Measurements from ENCODE around the gene SCGB1C1. TPM values are rescaled to one million over a fixed set of nuclear protein-coding genes. Genes with fewer than 3 reads are reported as not detected.

The SCGB1C1 gene
- total RNA-seq, 1 experiment from 2014 or later: not detected

- no TSS peak for BruUV-seq (replicated peaks)
- no peaks in the 10 kb centered on the region for H3K27me3 Mint-ChIP-seq (ENCODE audit: insufficient read depth, unreplicated experiment)
- no peak for TF ChIP-seq CTCF (IDR thresholded peaks at IDR 0.05; ENCODE audit: insufficient read depth in 1 of 2, low read depth in 1 of 2, low read length in 1 of 2, severe bottlenecking in 1 of 2, unreplicated experiment in 1 of 2)
- H3K27ac Mint-ChIP-seq (ENCODE audit: unreplicated experiment): peak overlapping the region; percentile 66
- H3K4me1 ChIP-seq: peaks cover 33% of the 10 kb centered on the region
- intact Hi-C loops (cut with micrococcal nuclease; ENCODE audit: unreplicated experiment): no loop called here
- H3K27me3 ChIP-seq (replicated peaks; ENCODE audit: control insufficient read depth, insufficient read depth, low read length): no peaks in the 10 kb centered on the region
- H3K4me1 Mint-ChIP-seq (ENCODE audit: low read depth, unreplicated experiment): peaks cover 13% of the 10 kb centered on the region
- ChIA-PET POLR2A (no interaction called here), CTCF (no interaction called here)
- no peak for DNase-seq
- H3K4me3 ChIP-seq (ENCODE audit: low read depth, low read length): no peak overlapping the region
- no peaks in the 10 kb centered on the region for H3K9me3 Mint-ChIP-seq (ENCODE audit: unreplicated experiment)
- peaks cover 11% of the 10 kb centered on the region for H3K36me3 ChIP-seq (ENCODE audit: control insufficient read depth, insufficient read depth, low read length)
- no peak overlapping the region for H3K4me3 Mint-ChIP-seq (ENCODE audit: unreplicated experiment)
- peaks cover 67% of the 10 kb centered on the region for H3K36me3 Mint-ChIP-seq (ENCODE audit: insufficient read depth, unreplicated experiment)
- no peaks in the 10 kb centered on the region for H3K9me3 ChIP-seq
These were observed 21.2 kb downstream of the SCGB1C1 start for GRCh38 chr11:214083-214482.

- CTCF ChIA-PET: interaction anchor here (1.5 to 1.9 kb wide), 2 partner anchors 8 to 35 kb away, joined by 5 read pairs; partner anchors contain the start of genes BET1L and RIC8A
- no TSS peak for BruUV-seq (replicated peaks)
- POLR2A ChIA-PET: interaction anchor here (1.9 kb wide), 1 partner anchor 9 kb away, joined by 24 read pairs; the partner anchor contains the start of genes BET1L and RIC8A
- H3K9me3 ChIP-seq: no peaks in the 10 kb centered on the region
- H3K4me1 ChIP-seq: peaks cover 19% of the 10 kb centered on the region
- Mint-ChIP-seq H3K27ac (ENCODE audit: unreplicated experiment) (peak overlapping the region; percentile 63), H3K4me3 (ENCODE audit: unreplicated experiment) (no peak overlapping the region), H3K9me3 (ENCODE audit: unreplicated experiment) (no peaks in the 10 kb centered on the region), H3K36me3 (ENCODE audit: insufficient read depth, unreplicated experiment) (peaks cover 58% of the 10 kb centered on the region), H3K4me1 (ENCODE audit: low read depth, unreplicated experiment) (peaks cover 7% of the 10 kb centered on the region), H3K27me3 (ENCODE audit: insufficient read depth, unreplicated experiment) (no peaks in the 10 kb centered on the region)
- no peak for TF ChIP-seq CTCF (IDR thresholded peaks at IDR 0.05; ENCODE audit: insufficient read depth in 1 of 2, low read depth in 1 of 2, low read length in 1 of 2, severe bottlenecking in 1 of 2, unreplicated experiment in 1 of 2)
- no peak for DNase-seq
- intact Hi-C loops (cut with micrococcal nuclease; ENCODE audit: unreplicated experiment): no loop called here
- no peaks in the 10 kb centered on the region for H3K27me3 ChIP-seq (replicated peaks; ENCODE audit: control insufficient read depth, insufficient read depth, low read length)
- peaks cover 7% of the 10 kb centered on the region for H3K36me3 ChIP-seq (ENCODE audit: control insufficient read depth, insufficient read depth, low read length)
- no peak overlapping the region for H3K4me3 ChIP-seq (ENCODE audit: low read depth, low read length)
These were observed 22.7 kb downstream of the SCGB1C1 start for GRCh38 chr11:215581-216037.

- H3K36me3 Mint-ChIP-seq (ENCODE audit: insufficient read depth, unreplicated experiment): peaks cover 51% of the 10 kb centered on the region
- ChIA-PET CTCF (interaction anchor here (1.5 to 1.9 kb wide), 2 partner anchors 9 to 34 kb away, joined by 5 read pairs; partner anchors contain the start of genes BET1L and RIC8A), POLR2A (interaction anchor here (0.6 to 1.9 kb wide), 2 partner anchors 9 to 20 kb away, joined by 3 to 24 read pairs; partner anchors contain the start of genes BET1L, PSMD13 and RIC8A)
- H3K4me1 Mint-ChIP-seq (ENCODE audit: low read depth, unreplicated experiment): peaks cover 7% of the 10 kb centered on the region
- TF ChIP-seq CTCF (IDR thresholded peaks at IDR 0.05; ENCODE audit: insufficient read depth in 1 of 2, low read depth in 1 of 2, low read length in 1 of 2, severe bottlenecking in 1 of 2, unreplicated experiment in 1 of 2): no peak
- DNase-seq: peak in 1 of 2 experiments; percentile 32
- H3K27ac Mint-ChIP-seq (ENCODE audit: unreplicated experiment): peak overlapping the region; percentile 63
- H3K27me3 Mint-ChIP-seq (ENCODE audit: insufficient read depth, unreplicated experiment): no peaks in the 10 kb centered on the region
- H3K4me1 ChIP-seq: peaks cover 19% of the 10 kb centered on the region
- H3K36me3 ChIP-seq (ENCODE audit: control insufficient read depth, insufficient read depth, low read length): peaks cover 6% of the 10 kb centered on the region; the same call in 1 of the 2 replicates
- intact Hi-C loops (cut with micrococcal nuclease; ENCODE audit: unreplicated experiment): no loop called here
- H3K4me3 ChIP-seq (ENCODE audit: low read depth, low read length): no peak overlapping the region
- TSS peak; percentile 34 for BruUV-seq (replicated peaks)
- H3K4me3 Mint-ChIP-seq (ENCODE audit: unreplicated experiment): no peak overlapping the region
- no peaks in the 10 kb centered on the region for H3K9me3 ChIP-seq
- no peaks in the 10 kb centered on the region for H3K27me3 ChIP-seq (replicated peaks; ENCODE audit: control insufficient read depth, insufficient read depth, low read length)
- H3K9me3 Mint-ChIP-seq (ENCODE audit: unreplicated experiment): no peaks in the 10 kb centered on the region
These were observed 23.4 kb downstream of the SCGB1C1 start for GRCh38 chr11:216081-216974.
